GM12878 (cell line): ENCODE results near the gene CYP4F3. TPM values are rescaled to one million over a fixed set of nuclear protein-coding genes. Genes with fewer than 3 reads are reported as not detected.

Source experiments
- ATAC-seq: fragments of 200-7000 bp; cut with Tn5 transposase; 3 replicates; pipeline ENCODE4 v1.9.1; 2020; ENCODE audit warnings: mild to moderate bottlenecking, moderate library complexity
- BruUV-seq: library from RNA; stranded (reverse); fragments of 400-500 nt; replicated peaks from 2 replicates; lab custom pipeline; 2021; lab: Mats Ljungman, UMichigan
- CTCF ChIA-PET: fragments of 300-600 bp; sonication (Branson Sonifier 250); formaldehyde crosslinking; extraction: SDS; loops from one replicate; lab custom pipeline; 2021; ENCODE audit warnings: inconsistent platforms; lab: Yijun Ruan, JAX
- POLR2A ChIA-PET: fragments of 350-600 bp; formaldehyde crosslinking; extraction: SDS; loops from one replicate; lab custom pipeline; 2021; ENCODE audit warnings: inconsistent platforms; lab: Charles Lee
- RAD21 ChIA-PET: fragments of 300-600 bp; sonication (Branson Sonifier 250); formaldehyde crosslinking; loops from one replicate; lab custom pipeline; 2023; ENCODE audit warnings: antibody characterized with exemption; ENCODE audit not compliant: unreplicated experiment; lab: Charles Lee
- SMC1A ChIA-PET: fragments of 300-600 bp; sonication (Branson Sonifier 250); formaldehyde crosslinking; loops from one replicate; lab custom pipeline; 2023; ENCODE audit not compliant: unreplicated experiment, uncharacterized antibody; lab: Charles Lee
- DNase-seq: peaks from one replicate; pipeline ENCODE4 v3.0.0-alpha.2; 2011; ENCODE audit warnings: low read depth, low spot score
- FAIRE-seq: peaks from 3 replicates; lab custom pipeline; 2011; peaks lifted over from hg19 to GRCh38; lab: Jason Lieb, UNC
- H2AFZ ChIP-seq: 2 replicates; pipeline ENCODE4 v1.6.0; 2011; ENCODE audit warnings: low read depth, low read length, control low read depth; ENCODE audit not compliant: control insufficient read depth
- H3K27ac ChIP-seq: 2 replicates; pipeline ENCODE4 v1.5.1; 2011; ENCODE audit warnings: control low read depth; ENCODE audit not compliant: control insufficient read depth, insufficient read depth
- H3K27me3 ChIP-seq, 2 experiments: replicated peaks in 1 of 2; 2 replicates each; pipeline versions ENCODE4 v1.6.0 to v1.6.1; 2011; ENCODE audit warnings: low read length in 1 of 2; ENCODE audit not compliant: control insufficient read depth in 2 of 2, insufficient read depth in 2 of 2
- H3K36me3 ChIP-seq, 2 experiments: 2 replicates each; pipeline ENCODE4 v1.5.1; 2011; ENCODE audit warnings: low read length in 1 of 2; ENCODE audit not compliant: control insufficient read depth in 2 of 2, insufficient read depth in 2 of 2
- H3K4me1 ChIP-seq: 2 replicates; pipeline ENCODE4 v1.6.1; 2011; ENCODE audit warnings: mild to moderate bottlenecking, low read length, moderate library complexity, mixed read lengths; ENCODE audit not compliant: control insufficient read depth, insufficient read depth
- H3K4me2 ChIP-seq: 2 replicates; pipeline ENCODE4 v1.6.0; 2011; ENCODE audit warnings: control low read depth; ENCODE audit not compliant: control insufficient read depth, insufficient read depth
- H3K4me3 ChIP-seq: fragments of 200-600 bp; sonication (generic); 2 replicates; pipeline ENCODE4 v1.5.1; 2016
- H3K79me2 ChIP-seq: 2 replicates; pipeline ENCODE4 v1.6.0; 2011; ENCODE audit warnings: low read length; ENCODE audit not compliant: control insufficient read depth, insufficient read depth
- H3K9ac ChIP-seq: 2 replicates; pipeline ENCODE4 v1.8.0; 2011; ENCODE audit warnings: low read length, control low read depth, mixed read lengths; ENCODE audit not compliant: control insufficient read depth, insufficient read depth
- H3K9me3 ChIP-seq: replicated peaks from 3 replicates; pipeline ENCODE4 v1.5.1; 2011; ENCODE audit warnings: mild to moderate bottlenecking, low read length; ENCODE audit not compliant: control insufficient read depth, insufficient read depth
- H4K20me1 ChIP-seq: 2 replicates; pipeline ENCODE4 v1.6.0; 2011; ENCODE audit not compliant: control insufficient read depth, insufficient read depth
- ASH2L ChIP-seq: fragments of 300-600, 200-600 bp; sonication (generic); IDR thresholded peaks from 2 replicates; pipeline ENCODE4 v1.6.1; 2017; ENCODE audit warnings: low read depth, mild to moderate bottlenecking, borderline replicate concordance
- DPF2 ChIP-seq: fragments of 450-650 bp; IDR thresholded peaks from 2 replicates; pipeline ENCODE4 v1.6.1; 2017; ENCODE audit warnings: mild to moderate bottlenecking
- MYB ChIP-seq: fragments of 150-350 bp; IDR thresholded peaks from 2 replicates; pipeline ENCODE4 v1.6.1; 2014; ENCODE audit warnings: mild to moderate bottlenecking, low read depth, low read length, borderline replicate concordance
- REST ChIP-seq: IDR thresholded peaks from 2 replicates; pipeline ENCODE4 v1.6.1; 2012; ENCODE audit warnings: mild to moderate bottlenecking, low read depth, low read length
- ZSCAN29 ChIP-seq: fragments of 450-650 bp; IDR thresholded peaks from 2 replicates; pipeline ENCODE4 v1.6.1; 2017; ENCODE audit warnings: mild to moderate bottlenecking, moderate library complexity
- WGBS: methylation state at CpG from one replicate; pipeline ENCODE4 v1.1.6; 2016; ENCODE audit warnings: low lambda C conversion rate; ENCODE audit not compliant: insufficient replicate concordance, insufficient coverage; ENCODE audit errors: missing lambda C conversion rate; 5-methylcytosine and 5-hydroxymethylcytosine counted together
- in situ Hi-C: fragments of 300-500 bp; cut with MboI; formaldehyde crosslinking; loops from 9 replicates; pipeline ENCODE4 v1.14.3; 2018; ENCODE audit warnings: mixed read lengths
- intact Hi-C: fragments of 100-400 bp; cut with micrococcal nuclease; formaldehyde crosslinking; loops from one replicate; pipeline ENCODE4 v1.14.2; 2022; ENCODE audit not compliant: unreplicated experiment
- polyA plus RNA-seq, 11 experiments: library from polyadenylated mRNA; depleted of rRNA in 4 of 11; unstranded in 6 of 11; stranded (reverse) in 5 of 11; fragments of >200 nt; fragmentation: Nextera tagmentation in 4 of 11; fragmentation: Illumina TruSeq in 1 of 11; extraction: Ambion mirVana in 4 of 11; extraction: Trizol in 1 of 11; gene quantifications; 1 replicate in 1 of 11; 2 replicates in 10 of 11; pipeline versions ENCODE4 v1.2.1 to v1.2.3, GENCODE V29; 2011 to 2016; ENCODE audit warnings: inconsistent platforms in 2 of 11, missing spikeins in 2 of 11, low read depth in 1 of 11
- total RNA-seq, 4 experiments: library from RNA; depleted of rRNA in 3 of 4; stranded (reverse); fragments of >200 nt in 3 of 4; fragmentation: Illumina TruSeq in 1 of 4; extraction: Trizol in 1 of 4; gene quantifications; 2 replicates each; pipeline versions ENCODE4 v1.2.1 to v1.2.3, GENCODE V29; 2013 to 2021

CYP4F3 gene
- total and polyA plus RNA-seq, 10 of the 15 experiments (the other 5 are each of a cell fraction or from before 2014, with no cell fraction given): 0.08 to 4.7 (median 1.2) TPM

- H3K4me1 ChIP-seq: no peaks in the 10 kb centered on the region
- ChIA-PET POLR2A (no interaction called here), CTCF (no interaction called here), RAD21 (no interaction called here), SMC1A (no interaction called here)
- H3K27me3 ChIP-seq: no peaks in the 10 kb centered on the region
- TF ChIP-seq MYB (no peak), ZSCAN29 (no peak)
- no peak overlapping the region for H3K4me3 ChIP-seq
- H3K36me3 ChIP-seq: no peaks in the 10 kb centered on the region
- no TSS peak for BruUV-seq
- no peak overlapping the region for H3K9ac ChIP-seq
- no peaks in the 10 kb centered on the region for H4K20me1 ChIP-seq
- H3K27ac ChIP-seq: no peak overlapping the region
- no peak for ATAC-seq
- no peak for FAIRE-seq
- H3K4me2 ChIP-seq: no peak overlapping the region
- in situ Hi-C loops (no loop called here), intact Hi-C loops (no loop called here)
- H3K9me3 ChIP-seq: no peaks in the 10 kb centered on the region; the same call in 2 of the 3 replicates
- 57% methylated on average over 3 of the region's 3 CpGs for WGBS
- H3K79me2 ChIP-seq: no peaks in the 10 kb centered on the region
- H2AFZ ChIP-seq: no peak overlapping the region
- no peak for DNase-seq
Measured at GRCh38 chr19:15651791-15652190, 11.1 kb downstream of the CYP4F3 start.

GRCh38 chr19:15652559-15653278 is 12.0 kb downstream of the CYP4F3 start:
- no TSS peak for BruUV-seq
- no peaks in the 10 kb centered on the region for H3K9me3 ChIP-seq
- no peak overlapping the region for H3K9ac ChIP-seq
- no peaks in the 10 kb centered on the region for H3K4me1 ChIP-seq
- H3K36me3 ChIP-seq: no peaks in the 10 kb centered on the region
- H3K79me2 ChIP-seq: no peaks in the 10 kb centered on the region
- no peak for ATAC-seq
- in situ Hi-C loops: no loop called here
- CTCF ChIA-PET: no interaction called here
- H4K20me1 ChIP-seq: no peaks in the 10 kb centered on the region
- no peak overlapping the region for H2AFZ ChIP-seq
- TF ChIP-seq ASH2L: no peak
- peak; percentile 48; the same call in 1 of the 2 replicates for TF ChIP-seq REST
- no peak for TF ChIP-seq DPF2
- TF ChIP-seq, all 136 proteins: peak for 1
- intact Hi-C loops: no loop called here
- SMC1A ChIA-PET: no interaction called here
- H3K4me2 ChIP-seq: no peak overlapping the region
- H3K4me3 ChIP-seq: no peak overlapping the region
- DNase-seq (no peak), FAIRE-seq (no peak)
- no peak overlapping the region for H3K27ac ChIP-seq
- RAD21 ChIA-PET: no interaction called here
- 11% methylated on average over 8 of the region's 8 CpGs for WGBS
- no peaks in the 10 kb centered on the region for H3K27me3 ChIP-seq
- POLR2A ChIA-PET: no interaction called here
